ENCODE data around the gene CYP1A2.
"Not testable (repeated sequence)": the region's sequence is repeated elsewhere in the genome, so short reads cannot be mapped to it uniquely, and the experiment has no call there.

The CYP1A2 gene

GRCh38 chr15:74748322-74748946 lies at the start of gene CYP1A2:
Gene CYP1A2 (plus strand): TSS chr15:74748845. CDS start chr15:74749739, 894 bp downstream.
- DNase-seq: no peak

- DNase-seq: no peak
These were observed 39.6 kb upstream of the CYP1A2 start for GRCh38 chr15:74709011-74709410.

- no peak for DNase-seq
These were observed 38.8 kb upstream of the CYP1A2 start for GRCh38 chr15:74709892-74710291.

DNA sequence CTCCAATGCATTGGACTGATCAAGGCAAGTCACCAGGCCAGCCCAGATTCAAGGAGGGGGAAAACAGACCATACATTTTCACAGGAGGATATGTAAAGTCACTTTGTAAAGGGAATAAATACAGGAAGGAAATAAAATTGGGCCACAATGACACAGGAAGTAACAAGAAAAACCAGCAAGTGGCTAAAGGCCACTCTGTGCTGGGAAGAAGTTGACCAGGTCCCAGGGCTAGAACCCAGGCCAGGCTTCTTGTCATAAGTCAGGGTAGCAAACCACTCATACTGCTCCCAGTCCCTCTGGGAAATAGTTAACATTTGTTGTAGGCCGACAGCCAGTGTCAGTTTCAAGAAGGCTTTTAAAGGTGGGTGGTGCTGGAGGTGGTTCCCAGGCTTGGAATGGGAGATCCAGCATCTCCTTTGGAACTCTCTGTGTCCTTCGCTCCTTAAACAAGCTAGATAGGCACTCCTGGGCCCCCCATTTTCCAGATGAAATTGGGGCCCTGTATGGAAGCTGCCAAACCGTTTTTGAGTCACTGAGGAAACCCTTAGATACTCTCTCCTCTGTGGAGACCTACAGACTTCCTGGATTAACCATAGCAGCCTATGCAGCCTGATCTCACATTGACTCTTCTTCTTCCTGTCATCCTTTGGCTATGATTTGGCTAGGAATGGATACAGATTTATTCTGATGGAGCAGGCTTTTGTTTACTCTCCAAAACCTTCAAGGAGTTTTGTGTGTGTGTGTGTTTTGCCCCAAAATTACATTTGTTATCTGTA lies 38.1 kb upstream of the CYP1A2 start:
- DNase-seq: no peak

GRCh38 chr15:74712311-74712710 lies 36.3 kb upstream of the CYP1A2 start:
- no peak for DNase-seq

DNA sequence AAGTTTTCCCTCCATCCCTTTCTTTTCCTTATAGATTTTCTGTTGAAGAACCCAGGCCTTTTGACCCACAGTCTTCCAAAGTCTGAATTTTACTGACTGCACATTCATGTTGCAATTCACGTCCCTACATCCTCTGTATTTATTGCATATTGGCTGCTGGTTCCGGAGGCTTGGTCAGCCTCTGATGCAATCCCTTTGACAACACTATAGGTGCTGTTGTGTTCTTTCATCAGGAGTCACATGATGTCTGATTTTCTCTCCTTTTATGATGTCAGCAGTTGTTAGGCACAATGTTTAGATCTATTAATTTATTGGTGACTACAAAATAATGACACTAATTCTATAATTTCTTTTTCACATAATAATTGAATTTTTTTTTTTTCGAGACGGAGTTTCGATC lies 32.0 kb upstream of the CYP1A2 start:
- DNase-seq: no peak

- no peak for DNase-seq
These were observed 26.1 kb upstream of the CYP1A2 start for GRCh38 chr15:74722591-74722990.

DNA sequence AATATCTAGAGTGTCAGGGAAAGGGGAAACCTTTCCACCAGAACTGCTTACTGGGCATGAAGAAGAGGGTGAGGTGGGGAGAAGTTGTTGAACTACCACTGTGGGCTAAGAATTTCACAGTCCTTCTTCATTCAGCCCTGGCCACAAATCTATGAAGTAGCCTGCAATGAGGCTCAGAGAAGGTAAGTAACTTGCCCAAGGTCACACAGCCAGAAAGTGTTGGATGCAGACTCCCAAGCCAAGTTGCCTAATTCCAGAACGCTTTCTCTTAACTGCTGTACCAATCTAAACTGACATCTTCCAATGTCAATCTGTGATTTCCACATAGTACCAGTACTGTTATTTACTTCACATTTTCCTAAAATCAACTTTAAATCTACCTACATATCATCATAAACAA lies 25.5 kb upstream of the CYP1A2 start:
- no peak for DNase-seq

DNA sequence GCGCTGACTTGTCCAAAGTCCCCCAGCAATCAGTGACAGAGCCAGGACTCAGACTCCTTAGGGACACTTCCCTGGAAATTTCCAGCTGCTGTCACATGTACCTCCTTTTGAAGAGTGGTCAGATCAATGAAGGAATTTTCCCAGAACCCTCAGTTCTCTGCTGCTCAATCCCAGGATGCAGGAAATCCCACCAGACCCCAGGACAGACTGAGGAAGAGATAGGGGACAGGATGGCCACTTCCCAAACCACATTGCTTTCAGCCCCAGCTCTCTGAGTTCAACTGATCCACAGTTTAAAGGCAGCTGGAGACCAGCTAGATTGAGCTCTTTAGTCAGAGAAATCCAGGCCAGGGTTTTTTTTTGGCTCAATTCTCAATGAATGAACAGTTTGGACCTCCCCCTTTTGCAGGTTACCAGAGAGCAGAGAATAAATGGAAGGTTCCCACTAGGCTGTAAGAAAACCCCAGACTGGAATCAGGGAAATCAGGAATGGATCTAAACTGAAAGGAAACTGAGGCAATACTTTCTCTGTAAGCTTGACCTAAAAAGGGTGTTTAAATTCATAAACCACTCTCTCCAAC lies 24.8 kb upstream of the CYP1A2 start:
- DNase-seq: peak; percentile 59 to 72

DNA sequence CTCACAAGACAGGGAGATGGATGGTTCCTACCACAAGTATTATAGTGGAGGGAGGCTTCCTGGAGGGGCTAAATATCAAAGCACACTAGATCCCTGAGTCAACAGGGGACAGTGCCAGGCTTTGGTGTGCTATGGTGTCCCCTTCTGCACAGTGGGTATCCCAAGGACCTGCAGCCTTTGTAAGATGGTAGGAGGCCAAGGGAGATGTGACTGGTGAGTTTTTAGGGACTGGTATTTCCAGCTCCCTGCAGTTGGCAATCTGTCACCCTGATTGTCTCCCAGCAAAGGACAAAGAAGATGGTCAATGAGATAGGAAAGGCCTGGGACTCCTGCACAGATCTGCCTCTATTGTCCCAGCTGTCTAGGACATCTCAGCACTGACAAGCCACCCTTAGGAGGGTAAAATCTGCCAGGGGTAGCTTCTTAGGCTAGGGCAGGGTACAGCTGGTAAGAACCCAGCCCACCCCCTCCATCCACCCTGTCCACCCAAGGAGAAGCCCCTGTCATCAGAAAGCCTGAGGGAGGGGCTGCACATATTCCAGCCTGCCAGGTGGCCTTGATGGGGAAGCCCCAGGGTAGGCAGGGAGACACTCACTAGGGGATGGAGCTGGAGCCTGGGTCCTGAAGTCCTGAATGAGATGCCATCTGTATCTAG lies 23.9 kb upstream of the CYP1A2 start:
- no peak for DNase-seq

- DNase-seq: peak; percentile 12 to 45
These were observed 23.3 kb upstream of the CYP1A2 start, which contains the start of gene CYP1A1 for GRCh38 chr15:74725225-74725774. Gene CYP1A1 (minus strand): TSS chr15:74725528. CDS start chr15:74723097, 2,431 bp downstream.

DNA sequence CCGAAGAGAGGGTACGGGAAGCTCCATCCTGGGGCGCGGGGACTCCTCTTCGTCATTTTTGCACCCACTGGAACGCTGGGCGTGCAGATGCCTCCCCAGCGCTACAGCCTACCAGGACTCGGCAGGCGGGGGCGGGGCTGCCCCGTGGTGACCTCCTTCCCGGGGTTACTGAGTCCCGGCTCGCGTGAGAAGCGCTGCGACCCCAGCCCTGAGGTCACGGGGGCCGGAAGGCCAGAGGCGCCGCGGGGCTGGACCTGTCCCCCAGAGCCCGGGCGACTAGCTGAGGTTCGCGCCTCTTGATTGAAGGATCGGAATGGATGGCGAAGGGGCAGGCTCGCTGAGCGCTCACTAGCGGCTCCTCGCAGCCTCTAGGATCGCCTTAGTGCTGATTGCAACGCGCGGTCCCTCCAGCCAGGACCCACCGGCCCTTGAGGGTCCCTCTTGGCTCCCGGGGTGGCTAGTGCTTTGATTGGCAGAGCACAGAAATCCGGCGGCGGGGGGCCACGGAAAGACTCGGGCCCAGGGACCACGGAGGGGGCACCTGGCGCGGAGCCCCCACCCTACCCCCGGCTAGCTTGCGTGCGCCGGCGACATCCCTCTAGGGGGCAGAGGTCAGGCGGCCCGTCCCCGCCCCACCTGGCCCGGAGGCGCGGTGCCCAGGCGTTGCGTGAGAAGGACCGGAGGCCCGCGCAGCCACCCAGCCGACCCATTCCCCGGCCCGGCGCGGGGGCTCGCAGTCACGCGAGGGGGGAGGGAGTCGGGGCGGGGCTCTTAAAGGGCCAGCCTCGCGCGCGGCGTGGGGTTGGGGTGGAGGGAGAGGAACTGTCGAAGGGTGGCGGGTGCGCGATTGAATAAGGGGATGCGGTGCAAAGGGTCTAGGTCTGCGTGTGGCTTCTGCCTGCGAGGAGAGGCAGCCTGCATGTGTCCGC lies 22.5 kb upstream of the CYP1A2 start:
- peak; percentile 51 to 59 for DNase-seq

DNA sequence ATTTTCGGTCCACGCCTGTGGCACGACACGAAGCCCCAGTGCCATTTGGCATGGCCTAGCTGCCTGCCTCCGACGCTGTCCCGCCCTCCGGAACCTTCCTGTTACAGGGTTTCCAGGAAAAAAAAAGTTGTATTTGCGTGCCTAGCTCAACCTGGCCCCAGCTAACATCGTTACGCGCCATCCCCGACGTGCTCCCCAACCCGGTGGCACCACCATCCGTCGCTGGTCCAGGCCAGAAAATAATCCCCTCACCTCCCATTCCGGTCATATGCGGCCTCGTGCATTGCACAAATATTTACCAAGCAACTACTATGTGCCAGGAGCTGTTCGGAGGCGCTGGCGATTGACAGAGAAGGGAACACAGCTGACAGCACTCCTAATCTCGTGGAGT lies 21.9 kb upstream of the CYP1A2 start:
- no peak for DNase-seq

DNA sequence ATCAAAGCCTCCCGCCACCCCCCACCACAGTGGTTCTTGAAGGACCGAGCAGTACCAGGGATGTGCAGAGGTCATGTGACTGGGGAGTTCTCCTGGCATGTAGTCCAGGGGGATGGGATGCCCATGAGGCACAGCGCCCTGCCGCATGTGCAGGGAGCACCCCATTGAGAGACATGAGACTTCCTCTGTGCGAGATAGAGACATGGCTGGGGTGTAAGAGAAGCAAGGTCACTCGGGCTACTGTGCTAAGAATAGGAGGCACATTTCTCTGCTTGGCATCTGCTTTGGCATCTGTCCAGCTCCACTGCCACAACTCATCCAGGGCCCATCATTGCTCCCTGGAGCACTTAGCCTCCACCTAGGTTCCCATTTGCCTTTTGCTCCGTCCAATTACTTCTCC lies 20.9 kb upstream of the CYP1A2 start:
- DNase-seq: no peak

GRCh38 chr15:74728699-74729098 lies 19.9 kb upstream of the CYP1A2 start:
- DNase-seq: not testable (repeated sequence)

DNA sequence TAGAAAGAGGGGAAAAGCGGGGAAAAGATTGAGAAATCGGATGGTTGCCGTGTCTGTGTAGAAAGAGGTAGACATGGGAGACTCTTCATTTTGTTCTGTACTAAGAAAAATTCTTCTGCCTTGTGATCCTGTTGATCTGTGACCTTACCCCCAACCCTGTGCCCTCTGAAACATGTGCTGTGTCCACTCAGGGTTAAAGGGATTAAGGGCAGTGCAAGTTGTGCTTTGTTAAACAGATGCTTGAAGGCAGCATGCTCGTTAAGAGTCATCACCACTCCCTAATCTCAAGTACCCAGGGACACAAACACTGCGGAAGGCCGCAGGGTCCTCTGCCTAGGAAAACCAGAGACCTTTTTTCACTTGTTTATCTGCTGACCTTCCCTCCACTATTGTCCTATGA lies 19.3 kb upstream of the CYP1A2 start:
- not testable (repeated sequence) for DNase-seq

- DNase-seq: no peak
These were observed 17.9 kb upstream of the CYP1A2 start for GRCh38 chr15:74730619-74731316.

DNA sequence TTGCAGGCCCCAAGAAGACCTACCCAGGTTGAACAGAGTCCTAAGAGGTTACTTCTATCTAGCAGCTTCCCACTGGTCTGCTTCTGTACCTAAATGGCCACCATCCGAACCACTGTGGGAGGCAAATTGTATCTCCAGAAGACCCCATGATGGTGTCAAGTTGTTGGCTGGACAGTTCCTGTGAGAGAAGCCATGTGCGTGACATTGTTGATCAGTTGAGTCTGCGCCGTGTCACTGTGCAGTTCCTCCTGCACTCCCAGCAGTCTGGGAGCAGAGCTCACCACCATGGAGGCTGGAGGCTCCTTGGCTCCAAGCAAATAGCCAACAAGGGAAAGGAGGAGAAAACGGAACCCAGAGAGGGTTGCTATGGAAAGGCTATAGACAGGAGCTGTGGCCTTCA lies 15.8 kb upstream of the CYP1A2 start:
- DNase-seq: no peak

GRCh38 chr15:74733269-74733668 lies 15.4 kb upstream of the CYP1A2 start:
- no peak for DNase-seq

- DNase-seq: no peak
These were observed 13.3 kb upstream of the CYP1A2 start for GRCh38 chr15:74735305-74735704.

DNA sequence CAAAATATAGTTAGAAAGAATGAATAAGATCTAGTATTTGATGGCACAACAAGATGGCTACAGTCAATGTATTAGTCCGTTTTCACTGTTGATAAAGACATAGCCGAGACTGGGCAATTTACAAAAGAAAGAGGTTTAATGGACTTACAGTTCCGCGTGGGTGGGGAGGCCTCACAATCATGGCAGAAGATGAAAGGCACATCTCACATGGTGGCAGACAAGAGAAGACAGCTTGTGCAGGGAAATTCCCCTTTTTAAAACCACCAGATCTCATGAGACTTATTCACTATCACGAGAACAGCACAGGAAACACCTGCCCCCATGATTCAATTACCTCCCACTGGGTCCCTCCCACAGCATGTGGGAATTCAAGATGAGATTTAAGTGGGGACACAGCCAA lies 10.4 kb upstream of the CYP1A2 start:
- DNase-seq: not testable (repeated sequence)
